Measurements from ENCODE around the gene LRRC8E. TPM values are rescaled to one million over a fixed set of nuclear protein-coding genes. Genes with fewer than 3 reads are reported as not detected.
A peak's percentile ranks its signal among the peaks of the same experiment; 100 is the strongest.
"Not testable (repeated sequence)": the region's sequence is repeated elsewhere in the genome, so short reads cannot be mapped to it uniquely, and the experiment has no call there.

LRRC8E gene
- total RNA-seq, 2 donors from 2014 or later = 2.8 to 3.4 TPM

DNA sequence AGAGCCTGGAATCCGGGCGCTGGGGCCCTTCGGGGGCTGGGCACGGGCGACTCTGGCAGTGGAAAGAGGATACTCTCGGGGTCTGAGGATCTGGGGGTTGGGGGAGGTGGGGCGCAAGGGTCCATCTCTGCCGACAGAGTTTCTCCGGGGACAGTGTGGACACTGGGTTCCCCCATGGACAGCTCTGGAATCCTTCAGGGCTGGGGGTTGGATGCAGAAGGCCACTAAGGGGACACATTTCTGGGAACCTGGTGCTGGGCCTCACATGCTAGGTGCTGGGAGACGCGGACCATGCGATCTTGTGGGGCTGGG is 28.6 kb downstream of the LRRC8E start:
- peaks cover 44% of the 10 kb centered on the region for H3K27me3 ChIP-seq (ENCODE audit: control insufficient read depth, insufficient read depth, low read length, poor library complexity, severe bottlenecking)
- H3K27me3 Mint-ChIP-seq (ENCODE audit: insufficient read depth) = peaks cover 49% of the 10 kb centered on the region
- no peaks in the 10 kb centered on the region for H3K9me3 Mint-ChIP-seq
- H3K36me3 ChIP-seq (ENCODE audit: control insufficient read depth, insufficient read depth, low read length) = peaks cover 7% of the 10 kb centered on the region
- 6 to 18% methylated on average over 4 to 12 of the region's 12 CpGs for WGBS, 2 experiments (ENCODE audit: insufficient coverage in 1 of 2, insufficient read length in 1 of 2)
- DNase-seq = no peak
- peak overlapping the region; percentile 53 for H3K4me3 Mint-ChIP-seq
- H3K36me3 Mint-ChIP-seq (ENCODE audit: low read depth) = peaks cover 11% of the 10 kb centered on the region
- H3K4me3 ChIP-seq (ENCODE audit: low read length) = peak overlapping the region; percentile 47
- H3K9ac ChIP-seq (ENCODE audit: extremely low read depth, low read length, poor library complexity, severe bottlenecking) = no peak overlapping the region
- no peaks in the 10 kb centered on the region for H3K9me3 ChIP-seq (ENCODE audit: control insufficient read depth, low read length)
- H3K27ac Mint-ChIP-seq = no peak overlapping the region
- peaks cover 6% of the 10 kb centered on the region for H3K4me1 Mint-ChIP-seq
- H3K27ac ChIP-seq (ENCODE audit: low read depth, low read length) = no peak overlapping the region
- H3K4me1 ChIP-seq (ENCODE audit: control insufficient read depth, insufficient read depth, low read length) = peaks cover 5% of the 10 kb centered on the region
- TF ChIP-seq, protein P1, sequence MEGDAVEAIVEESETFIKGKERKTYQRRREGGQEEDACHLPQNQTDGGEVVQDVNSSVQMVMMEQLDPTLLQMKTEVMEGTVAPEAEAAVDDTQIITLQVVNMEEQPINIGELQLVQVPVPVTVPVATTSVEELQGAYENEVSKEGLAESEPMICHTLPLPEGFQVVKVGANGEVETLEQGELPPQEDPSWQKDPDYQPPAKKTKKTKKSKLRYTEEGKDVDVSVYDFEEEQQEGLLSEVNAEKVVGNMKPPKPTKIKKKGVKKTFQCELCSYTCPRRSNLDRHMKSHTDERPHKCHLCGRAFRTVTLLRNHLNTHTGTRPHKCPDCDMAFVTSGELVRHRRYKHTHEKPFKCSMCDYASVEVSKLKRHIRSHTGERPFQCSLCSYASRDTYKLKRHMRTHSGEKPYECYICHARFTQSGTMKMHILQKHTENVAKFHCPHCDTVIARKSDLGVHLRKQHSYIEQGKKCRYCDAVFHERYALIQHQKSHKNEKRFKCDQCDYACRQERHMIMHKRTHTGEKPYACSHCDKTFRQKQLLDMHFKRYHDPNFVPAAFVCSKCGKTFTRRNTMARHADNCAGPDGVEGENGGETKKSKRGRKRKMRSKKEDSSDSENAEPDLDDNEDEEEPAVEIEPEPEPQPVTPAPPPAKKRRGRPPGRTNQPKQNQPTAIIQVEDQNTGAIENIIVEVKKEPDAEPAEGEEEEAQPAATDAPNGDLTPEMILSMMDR (conservative IDR thresholded peaks at IDR 0.05) = no peak

DNA sequence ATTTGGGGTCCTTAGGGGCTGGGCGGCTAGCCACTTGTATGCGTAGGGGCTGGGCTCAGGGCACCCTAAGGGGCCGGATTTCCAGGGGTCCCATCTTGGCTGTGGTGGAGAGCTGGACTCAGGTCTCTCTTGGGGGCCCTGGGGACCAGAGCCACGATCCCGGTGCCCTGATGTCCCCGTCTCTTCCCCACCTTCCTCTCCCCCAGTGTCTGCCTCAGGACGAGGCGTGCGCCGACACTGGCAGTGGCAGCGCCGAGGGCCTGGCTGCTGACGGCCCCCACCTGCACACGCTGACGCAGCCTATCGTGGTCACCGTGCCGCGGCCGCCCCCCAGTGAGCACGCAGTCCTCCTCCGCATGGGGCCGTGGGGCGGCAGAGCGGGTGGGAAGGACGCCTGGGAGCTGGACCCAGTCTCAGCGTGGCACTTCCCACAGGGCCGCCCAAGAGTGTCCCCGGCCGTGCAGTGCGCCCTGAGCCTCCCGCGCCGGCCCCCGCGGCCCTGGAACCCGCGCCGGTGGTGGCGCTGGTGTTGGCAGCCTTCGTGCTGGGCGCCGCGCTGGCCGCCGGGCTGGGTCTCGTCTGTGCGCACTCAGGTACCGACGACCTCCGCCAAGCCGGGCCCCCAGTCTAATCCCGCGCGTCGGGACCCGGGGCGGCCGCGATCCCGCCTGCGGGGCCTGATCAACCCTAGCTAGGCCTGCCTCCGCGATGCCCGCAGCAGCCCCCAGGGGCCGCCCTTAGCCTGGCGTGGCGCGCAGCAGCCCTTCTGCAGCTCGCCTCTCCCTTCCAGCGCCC is 29.2 kb downstream of the LRRC8E start:
- peaks cover 44% of the 10 kb centered on the region for H3K27me3 ChIP-seq (ENCODE audit: control insufficient read depth, insufficient read depth, low read length, poor library complexity, severe bottlenecking)
- no peak overlapping the region for H3K27ac Mint-ChIP-seq
- H3K4me3 ChIP-seq (ENCODE audit: low read length) = peak overlapping the region; percentile 47
- H3K36me3 ChIP-seq (ENCODE audit: control insufficient read depth, insufficient read depth, low read length) = peaks cover 5% of the 10 kb centered on the region
- H3K9me3 Mint-ChIP-seq = no peaks in the 10 kb centered on the region
- peaks cover 5% of the 10 kb centered on the region for H3K4me1 ChIP-seq (ENCODE audit: control insufficient read depth, insufficient read depth, low read length)
- H3K4me1 Mint-ChIP-seq = peaks cover 6% of the 10 kb centered on the region
- peaks cover 12% of the 10 kb centered on the region for H3K36me3 Mint-ChIP-seq (ENCODE audit: low read depth)
- no peaks in the 10 kb centered on the region for H3K9me3 ChIP-seq (ENCODE audit: control insufficient read depth, low read length)
- peaks cover 49% of the 10 kb centered on the region for H3K27me3 Mint-ChIP-seq (ENCODE audit: insufficient read depth)
- no peak overlapping the region for H3K27ac ChIP-seq (ENCODE audit: low read depth, low read length)
- 3 to 5% methylated on average over 15 to 71 of the region's 71 CpGs for WGBS, 2 experiments (ENCODE audit: insufficient coverage in 1 of 2, insufficient read length in 1 of 2)
- DNase-seq = peak; percentile 88
- TF ChIP-seq, protein P1 (conservative IDR thresholded peaks at IDR 0.05) = peak; percentile 82
- H3K9ac ChIP-seq (ENCODE audit: extremely low read depth, low read length, poor library complexity, severe bottlenecking) = no peak overlapping the region
- H3K4me3 Mint-ChIP-seq = peak overlapping the region; percentile 53

DNA sequence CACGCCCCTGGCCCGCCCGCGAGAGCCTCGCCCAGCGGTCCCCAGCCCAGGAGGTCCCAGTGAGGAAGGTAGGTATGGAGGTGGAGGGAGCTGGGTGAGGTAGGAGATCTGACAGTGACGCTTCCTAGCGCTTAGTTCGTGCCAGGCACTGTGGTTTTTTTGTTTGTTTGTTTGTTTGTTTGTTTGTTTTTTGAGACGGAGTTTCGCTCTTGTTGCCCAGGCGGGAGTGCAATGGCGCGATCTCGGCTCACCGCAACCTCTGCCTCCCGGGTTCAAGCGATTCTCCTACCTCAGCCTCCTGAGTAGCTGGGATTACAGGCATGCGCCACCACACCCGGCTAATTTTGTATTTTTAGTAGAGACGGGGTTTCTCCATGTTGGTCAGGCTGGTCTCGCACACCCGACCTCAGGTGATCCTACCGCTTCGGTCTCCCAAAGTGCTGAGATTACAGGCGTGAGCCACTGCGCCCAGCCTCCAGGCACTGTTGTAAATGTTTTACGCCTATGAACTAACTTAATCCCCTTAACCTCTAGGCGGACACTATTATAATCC is 29.8 kb downstream of the LRRC8E start:
- H3K9me3 Mint-ChIP-seq; H3K4me1 ChIP-seq (ENCODE audit: control insufficient read depth, insufficient read depth, low read length); H3K9me3 ChIP-seq (ENCODE audit: control insufficient read depth, low read length); H3K36me3 ChIP-seq (ENCODE audit: control insufficient read depth, insufficient read depth, low read length); DNase-seq; H3K27ac ChIP-seq (ENCODE audit: low read depth, low read length); H3K9ac ChIP-seq (ENCODE audit: extremely low read depth, low read length, poor library complexity, severe bottlenecking); H3K27ac Mint-ChIP-seq; H3K4me3 ChIP-seq (ENCODE audit: low read length); H3K4me1 Mint-ChIP-seq: not testable (repeated sequence)
- H3K27me3 ChIP-seq (ENCODE audit: control insufficient read depth, insufficient read depth, low read length, poor library complexity, severe bottlenecking) = peaks cover 44% of the 10 kb centered on the region
- H3K36me3 Mint-ChIP-seq (ENCODE audit: low read depth) = peaks cover 10% of the 10 kb centered on the region
- H3K4me3 Mint-ChIP-seq = peak overlapping the region; percentile 53
- peaks cover 47% of the 10 kb centered on the region for H3K27me3 Mint-ChIP-seq (ENCODE audit: insufficient read depth)
- 54 to 81% methylated on average over 8 to 27 of the region's 29 CpGs for WGBS, 2 experiments (ENCODE audit: insufficient coverage in 1 of 2, insufficient read length in 1 of 2)
- TF ChIP-seq, protein P1 (conservative IDR thresholded peaks at IDR 0.05) = peak; percentile 17

Measured in endodermal cell (in vitro differentiated cells).